ENCODE results near the gene RPS6KL1.

DNA sequence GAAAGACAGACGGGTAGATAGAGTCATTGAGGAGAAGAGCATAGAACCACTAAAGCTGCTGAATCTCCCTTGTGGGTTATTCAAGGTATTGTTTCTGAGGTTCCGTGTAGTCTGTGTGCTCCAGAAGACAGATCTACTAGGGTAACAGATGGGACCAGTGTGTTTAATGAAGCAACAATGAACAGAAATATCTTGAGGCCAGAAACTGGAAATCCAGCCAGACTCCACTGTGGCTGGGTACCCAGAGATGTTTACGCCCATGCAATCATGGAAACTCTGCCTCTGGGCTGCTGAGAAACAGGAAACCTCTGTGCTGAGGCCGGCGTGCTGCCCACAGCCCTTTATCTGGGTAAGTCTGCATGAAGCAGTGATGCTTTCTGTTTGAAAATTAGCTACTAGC lies 55.4 kb downstream of the RPS6KL1 start:
- no peak for TF ChIP-seq CTCF (conservative IDR thresholded peaks at IDR 0.05; ENCODE audit: low read depth, low read length)
- TF ChIP-seq EZH2 (IDR thresholded peaks at IDR 0.05; ENCODE audit: low read length, unreplicated experiment), result no peak
